Activated naive CD4-positive, alpha-beta T cell (primary cell): ENCODE measurements around the gene IGFBP4.

Experiments used
- DNase-seq, 4 experiments: peaks; one replicate each; lab custom pipeline; 2025; lab: John Stamatoyannopoulos, UW

IGFBP4 gene

DNA sequence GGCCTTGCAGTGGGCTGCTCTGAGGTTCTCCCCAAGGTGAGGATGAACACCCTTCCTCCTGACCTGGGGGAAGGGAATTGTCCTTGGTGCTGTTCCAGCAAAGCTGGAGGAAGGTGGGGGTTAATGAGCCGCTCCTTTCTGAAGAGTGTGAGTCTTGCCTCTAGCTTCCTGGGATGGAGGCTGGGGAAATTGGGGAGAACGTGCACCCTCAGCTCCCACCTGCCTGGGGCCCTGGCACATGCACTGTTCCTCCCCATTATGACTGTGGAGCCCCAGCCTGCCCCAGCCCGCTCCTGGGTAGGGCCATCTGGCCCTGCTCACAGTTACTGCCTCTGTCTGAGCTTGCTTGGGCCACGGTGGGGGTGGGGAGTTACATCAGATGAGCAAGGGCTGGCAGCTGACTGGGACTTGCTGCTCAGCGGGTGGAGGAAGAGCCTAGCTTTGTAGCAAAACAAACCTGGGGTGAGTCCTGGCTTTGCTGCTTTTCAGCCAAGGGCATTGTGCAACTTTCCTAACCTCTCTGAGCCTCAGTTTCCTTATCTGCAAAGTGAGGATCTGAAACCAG is 47.1 kb downstream of the IGFBP4 start:
- peak in 1 of 4 experiments; percentile 22 for DNase-seq

DNA sequence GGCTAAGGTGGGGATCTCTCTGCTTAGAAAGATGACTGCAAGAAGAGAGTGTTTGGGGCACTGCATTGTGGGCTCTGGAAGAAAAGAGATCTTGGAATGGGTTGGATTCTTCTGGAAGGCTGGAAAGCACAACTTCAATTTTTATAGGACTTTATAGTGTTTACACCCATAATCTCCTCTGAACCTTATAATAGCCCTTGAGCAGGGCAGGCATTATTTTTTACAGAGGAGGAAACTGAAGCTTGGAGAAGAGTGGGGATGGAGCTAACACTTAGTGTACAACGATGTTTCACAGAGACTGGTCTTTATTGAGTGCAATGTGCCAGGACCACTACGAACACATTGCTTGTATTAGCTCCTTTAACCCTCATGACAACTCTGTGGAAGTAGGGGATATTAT is 47.7 kb downstream of the IGFBP4 start:
- no peak for DNase-seq

DNA sequence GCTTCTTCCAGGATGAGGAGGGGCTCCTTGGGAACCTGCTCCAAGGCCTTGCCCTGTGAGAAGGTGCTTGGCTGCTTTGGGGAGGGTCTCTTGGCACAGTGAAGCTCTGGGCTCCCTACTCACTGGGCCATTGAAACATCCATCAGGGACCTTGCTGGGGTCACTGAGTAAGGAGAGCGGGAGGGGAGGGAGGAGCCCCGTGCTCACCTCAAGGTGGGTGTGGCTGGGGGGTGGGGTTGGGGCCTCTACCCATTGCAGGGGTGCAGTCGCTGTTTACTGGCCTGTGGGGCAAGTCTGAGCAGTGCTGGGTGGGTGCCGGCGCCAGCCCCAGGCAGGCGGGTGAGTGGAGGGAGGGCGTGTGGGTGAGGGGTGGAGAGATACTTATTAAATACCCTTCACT is 48.2 kb downstream of the IGFBP4 start:
- no peak for DNase-seq

DNA sequence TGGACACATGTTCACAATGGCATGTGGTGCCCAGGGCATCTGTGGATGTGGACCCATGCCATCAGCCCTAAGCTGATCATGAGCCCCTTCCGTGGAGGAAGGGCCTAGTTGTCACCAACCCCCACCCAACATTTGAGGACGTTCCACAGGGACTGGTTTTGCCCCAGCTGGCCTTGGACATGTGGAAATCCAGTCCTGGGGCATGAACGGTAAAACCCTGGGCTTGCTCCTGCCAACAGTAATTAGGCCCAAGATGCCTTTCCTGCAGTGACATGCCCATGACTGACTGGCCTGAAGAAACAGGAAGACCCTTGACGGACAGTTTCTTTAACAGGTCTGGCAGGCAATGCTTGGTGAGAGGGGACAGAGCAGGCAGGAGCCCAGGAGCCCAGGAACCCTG is 50.4 kb downstream of the IGFBP4 start:
- DNase-seq = no peak

DNA sequence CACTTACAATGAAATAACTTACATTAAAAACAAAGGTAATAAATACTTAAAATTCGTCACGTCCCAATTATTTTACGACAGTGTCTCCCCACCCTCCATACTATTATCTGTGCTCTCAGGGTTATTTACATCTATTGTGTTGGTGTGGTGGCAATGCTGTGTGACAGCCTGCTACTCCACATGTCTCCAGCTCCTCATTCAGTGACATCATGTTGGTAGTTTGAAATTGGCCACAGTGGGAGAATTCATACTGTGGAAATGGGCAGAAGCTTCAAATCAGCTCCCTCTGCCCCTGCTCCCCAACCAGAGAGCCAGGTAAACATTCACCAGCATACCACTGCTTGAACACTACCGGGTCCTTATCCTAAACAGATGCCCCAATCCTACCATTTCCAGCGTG is 51.9 kb downstream of the IGFBP4 start:
- DNase-seq = no peak

DNA sequence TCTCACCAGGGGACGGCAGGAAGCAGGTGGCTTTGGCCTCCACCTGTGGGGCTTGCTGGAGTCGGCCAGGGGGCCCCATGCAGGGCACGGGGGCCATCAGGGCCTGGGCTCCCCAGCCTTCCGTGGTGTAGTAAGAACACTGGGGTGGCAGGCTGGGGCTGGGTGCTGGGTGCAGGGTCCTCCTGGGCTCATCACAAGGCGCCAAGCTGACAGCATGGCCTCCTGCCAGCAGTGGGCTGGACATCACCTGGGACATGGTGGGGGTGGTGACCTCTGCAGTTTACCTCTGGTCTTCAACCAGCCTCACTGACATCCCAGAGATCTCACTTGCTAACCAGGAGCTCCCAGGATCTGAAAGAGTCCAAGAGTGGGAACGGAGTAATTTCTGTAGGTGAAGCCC is 52.9 kb downstream of the IGFBP4 start:
- no peak for DNase-seq

DNA sequence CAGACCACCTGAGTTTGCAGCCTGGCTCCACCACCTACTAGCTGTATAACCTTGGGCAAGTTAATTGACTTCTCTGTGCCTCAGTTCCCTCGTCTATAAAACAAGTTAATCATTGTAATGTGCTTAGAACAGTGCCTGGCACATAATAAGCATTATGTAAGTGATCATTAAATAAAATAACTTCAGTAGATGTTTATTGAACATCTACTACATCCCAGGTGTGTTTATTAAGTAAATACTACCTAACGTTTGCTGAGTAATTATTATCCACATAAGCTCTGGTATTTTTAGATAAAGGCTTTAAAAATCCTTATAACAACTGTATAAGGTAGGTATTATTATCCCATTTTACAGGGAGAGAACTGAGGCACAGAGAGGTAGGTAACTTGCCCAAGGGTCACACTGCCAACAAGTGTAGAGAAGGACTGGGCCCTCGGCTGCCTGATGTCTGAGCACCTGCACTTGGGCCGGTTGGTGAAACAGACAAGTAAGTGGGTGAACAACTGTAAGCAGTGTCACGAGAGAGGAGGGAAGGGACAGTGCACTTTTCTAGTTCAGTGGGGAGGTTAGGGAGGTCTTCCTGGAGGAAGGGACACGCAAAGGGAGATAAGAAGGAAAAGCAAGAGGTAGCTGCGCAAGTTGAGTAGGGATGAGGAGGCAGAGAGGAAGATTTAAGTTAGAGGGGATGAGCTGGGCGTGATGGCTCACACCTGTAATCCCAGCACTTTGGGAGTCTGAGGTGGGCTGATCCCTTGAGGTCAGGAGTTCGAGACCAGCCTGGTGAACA is 53.6 kb downstream of the IGFBP4 start:
- no peak for DNase-seq

DNA sequence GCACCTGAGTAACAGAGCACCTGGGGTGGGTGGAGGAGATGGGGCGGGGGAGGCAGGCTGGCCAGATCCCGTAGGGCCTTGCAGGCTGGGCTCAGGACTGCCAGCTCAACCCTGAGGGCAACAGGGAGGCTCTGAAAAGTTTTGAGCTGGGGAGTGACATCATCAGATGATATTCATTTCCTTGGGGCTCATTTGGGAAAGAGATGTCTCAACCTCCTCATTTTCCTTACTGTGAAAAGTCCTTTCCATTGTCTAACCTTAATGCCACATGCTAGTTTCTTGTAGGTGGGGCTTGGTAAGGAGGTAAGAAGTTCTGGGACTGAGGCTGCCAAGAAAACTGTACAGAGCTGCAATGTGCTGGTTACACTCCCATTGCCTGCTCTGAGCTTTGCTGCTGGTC is 54.4 kb downstream of the IGFBP4 start:
- no peak for DNase-seq

DNA sequence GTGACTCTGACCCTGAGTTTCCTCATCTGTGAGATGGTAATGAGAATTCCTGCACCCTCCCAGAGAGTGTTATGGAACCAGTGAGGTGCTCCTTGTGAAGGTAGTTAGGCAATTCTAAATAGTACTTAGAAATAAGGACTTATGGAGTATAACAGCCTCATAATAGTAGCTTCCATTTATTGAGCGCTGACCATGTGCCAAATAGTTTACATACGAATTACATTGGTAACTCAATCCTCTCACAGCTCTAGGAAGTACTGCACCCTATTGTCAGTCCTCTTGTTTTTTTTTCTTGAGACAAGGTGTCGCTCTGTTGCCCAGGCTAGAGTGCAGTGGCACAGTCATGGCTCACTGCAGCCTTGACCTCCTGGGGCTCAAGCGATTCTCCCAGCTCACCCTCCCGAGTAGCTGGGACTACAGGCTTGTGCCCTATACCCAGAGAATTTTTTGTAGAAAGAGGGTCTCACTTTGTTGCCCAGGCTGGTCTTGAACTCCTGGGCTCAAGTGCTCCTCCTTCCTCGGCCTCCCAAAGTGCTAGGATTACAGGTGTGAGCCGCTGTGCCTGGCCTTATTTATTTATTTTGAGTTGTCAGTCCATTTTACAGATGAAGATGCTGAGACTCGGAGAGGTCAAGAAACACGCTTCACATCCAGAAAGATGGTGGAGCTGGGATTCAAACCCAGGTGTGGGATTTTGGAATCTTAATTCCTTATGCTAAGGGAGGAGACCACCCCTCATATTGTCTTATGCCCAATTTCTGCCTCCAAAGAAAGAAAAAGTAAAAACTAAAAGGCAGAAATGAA is 55.2 kb downstream of the IGFBP4 start:
- DNase-seq = no peak

DNA sequence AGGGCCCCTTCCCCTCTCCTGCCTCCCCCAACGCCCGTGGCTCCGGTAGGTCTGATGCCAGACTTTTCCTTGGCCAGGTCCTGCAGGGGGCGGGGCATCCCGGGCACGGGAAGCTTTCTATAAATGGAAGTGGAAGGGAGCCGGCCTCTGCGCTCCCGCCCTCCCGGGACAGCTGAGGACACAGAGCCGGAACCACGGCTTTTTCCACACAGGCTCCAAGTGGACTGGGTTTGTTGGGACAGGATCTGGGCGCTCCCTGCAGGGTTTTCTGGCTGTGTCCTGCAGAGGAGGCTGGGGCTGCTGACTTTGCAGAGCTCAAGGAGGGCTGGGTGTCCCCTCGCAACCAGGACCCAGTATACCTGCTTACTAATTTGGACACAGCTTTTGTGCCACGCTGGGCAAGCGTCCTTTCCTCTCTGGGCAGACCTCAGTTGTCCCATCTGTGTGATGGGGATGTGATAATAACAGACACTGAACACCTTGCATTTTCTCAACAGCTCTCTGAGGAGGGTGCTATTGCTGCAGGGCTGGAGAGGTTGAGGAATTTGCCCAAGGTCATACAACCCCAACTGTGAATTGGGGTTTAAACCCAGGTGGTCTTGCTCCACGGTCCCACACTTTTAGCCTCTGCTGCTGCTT is 56.4 kb downstream of the IGFBP4 start:
- no peak for DNase-seq

DNA sequence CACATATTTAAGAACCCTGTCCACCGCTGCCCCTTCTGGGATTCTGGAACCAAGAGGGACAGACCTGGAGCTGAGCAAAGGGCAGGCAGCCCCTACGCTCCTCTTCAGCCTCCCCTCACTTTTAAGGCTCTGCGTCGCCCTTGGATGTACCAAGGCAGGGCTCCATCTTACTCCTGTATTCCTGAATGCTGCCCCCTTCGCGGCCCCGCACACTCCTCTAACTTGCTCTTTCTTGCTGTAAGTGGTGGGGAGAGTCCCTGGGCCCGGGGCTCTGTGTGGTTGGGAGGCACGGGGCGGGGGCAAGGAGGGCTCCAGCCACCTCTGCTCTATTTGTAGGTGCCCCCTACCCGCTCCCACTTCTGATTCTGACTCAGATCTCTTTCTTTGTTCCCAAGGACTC is 56.9 kb downstream of the IGFBP4 start:
- DNase-seq = no peak

DNA sequence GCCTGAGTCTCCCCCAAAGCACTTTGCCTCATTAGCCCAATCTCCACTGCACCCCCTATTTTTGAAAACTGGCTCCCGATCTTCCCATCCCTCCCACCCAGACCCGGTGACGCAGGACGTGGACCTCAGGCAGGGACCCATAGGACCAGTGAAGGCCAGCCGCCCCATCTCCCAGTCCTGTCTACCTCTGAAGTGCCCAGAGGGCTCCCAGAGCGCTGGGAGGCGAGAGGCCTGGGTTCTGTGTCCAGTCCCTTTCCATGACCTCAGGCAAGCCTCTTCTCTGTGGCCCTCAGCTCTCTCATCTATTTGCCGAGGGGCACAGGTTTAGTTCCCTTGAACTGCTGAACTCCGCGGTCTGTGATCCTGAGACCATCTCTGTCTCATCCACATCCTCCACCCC is 57.5 kb downstream of the IGFBP4 start:
- DNase-seq = no peak

DNA sequence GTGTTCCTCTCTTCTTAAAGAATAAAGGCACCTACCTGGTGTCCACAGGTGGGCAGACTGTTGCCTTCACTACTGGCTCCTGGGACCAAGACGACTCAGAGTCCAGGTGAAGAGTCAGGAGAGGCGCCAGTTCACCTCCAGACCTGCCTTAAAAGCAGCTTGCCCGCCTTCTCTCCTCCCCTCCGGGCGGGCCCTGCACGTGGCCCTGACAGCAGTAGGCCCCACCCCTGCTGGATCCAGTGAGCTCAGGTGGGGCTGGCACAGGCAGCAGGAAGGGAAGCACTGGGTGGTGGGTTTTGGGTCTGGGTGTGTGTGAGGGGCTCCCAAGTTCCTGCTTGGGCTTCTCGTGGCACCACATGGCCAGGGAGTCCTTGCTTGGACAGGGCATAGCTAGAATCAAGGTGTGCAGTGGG is 58.3 kb downstream of the IGFBP4 start, which contains the start of gene TNS4:
Gene TNS4, minus strand, starts transcription at position 125 of the 413 bp plus-strand sequence. CDS start 5,198 bp downstream, outside the sequence.
- DNase-seq = no peak

DNA sequence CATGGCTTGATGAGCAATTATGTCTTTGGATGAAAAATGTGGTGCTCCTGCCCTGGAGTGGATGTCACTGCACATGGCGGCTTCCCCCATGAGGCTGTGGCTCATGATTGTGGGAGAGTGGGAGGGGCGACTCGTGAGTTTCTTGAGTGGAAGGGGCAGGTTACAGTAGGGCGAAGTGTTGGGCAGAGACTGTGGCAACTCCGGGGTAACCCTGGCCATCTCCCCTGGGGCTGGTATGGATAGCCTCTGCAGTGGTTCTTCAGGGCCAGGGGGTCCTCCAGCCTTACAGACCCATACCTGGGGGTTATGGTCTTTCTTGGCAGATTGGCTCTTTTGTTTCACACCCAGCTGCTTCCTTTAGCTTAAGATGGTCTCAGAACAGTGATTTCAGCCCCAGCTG is 59.5 kb downstream of the IGFBP4 start:
- no peak for DNase-seq

DNA sequence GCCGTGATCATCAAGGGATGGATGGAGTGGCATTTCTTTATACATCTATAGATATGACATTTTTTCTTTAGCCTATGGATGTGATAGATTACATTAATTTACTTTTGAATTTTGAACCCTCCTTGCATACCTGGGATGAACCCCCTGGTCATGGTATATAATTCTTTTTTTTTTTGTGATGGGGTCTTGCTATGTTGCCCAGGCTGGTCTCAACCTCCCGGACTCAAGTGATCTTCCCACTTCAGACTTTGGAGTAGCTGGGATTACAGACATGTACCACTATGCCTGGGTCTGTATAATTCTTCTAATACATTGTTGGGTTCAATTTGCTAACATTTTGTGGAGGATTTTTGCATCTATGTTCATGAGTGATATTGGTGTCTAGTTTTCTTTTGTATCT is 59.9 kb downstream of the IGFBP4 start:
- DNase-seq = no peak

DNA sequence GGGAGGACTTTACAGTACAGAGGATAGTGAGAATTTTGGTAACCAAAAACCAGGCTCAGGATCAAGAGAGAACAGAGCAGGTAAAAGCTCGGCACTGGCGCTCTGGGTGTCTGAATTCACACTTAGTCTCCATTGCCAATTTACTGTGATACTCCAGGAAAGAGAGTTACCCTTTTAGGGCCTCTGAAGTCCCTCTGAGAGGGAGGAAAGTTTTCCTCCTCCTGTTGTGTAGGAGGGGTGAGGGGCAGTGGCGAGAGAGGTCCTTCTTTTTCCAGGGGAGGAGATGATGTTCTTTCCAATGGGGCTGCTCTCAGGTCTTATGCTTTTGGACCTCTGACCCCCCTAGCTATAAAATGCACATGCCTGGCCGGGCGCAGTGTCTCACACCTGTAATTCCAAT is 63.5 kb downstream of the IGFBP4 start:
- DNase-seq = no peak
